Measurements from ENCODE around the gene TXLNG.

DNA sequence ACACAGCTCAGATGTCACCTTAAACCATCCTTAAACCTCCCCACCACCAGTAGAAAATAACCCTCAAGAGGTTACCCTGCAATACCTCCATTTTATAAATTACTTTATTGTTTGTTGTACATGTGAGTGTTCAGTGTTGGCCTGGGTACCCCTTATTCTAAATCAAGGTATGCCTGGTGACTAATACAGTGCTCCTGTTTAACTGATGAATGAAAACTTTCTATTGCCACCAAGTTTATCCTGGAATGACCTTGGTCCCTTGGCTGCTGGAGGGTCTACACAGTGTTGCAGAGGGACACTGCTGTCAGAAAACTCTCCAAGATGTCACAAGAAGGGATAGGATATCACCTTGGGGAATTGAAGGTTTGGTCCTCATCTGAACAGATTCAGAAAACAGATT lies 7.3 kb upstream of the TXLNG start:
- TF ChIP-seq CTCF (IDR thresholded peaks at IDR 0.05) (no peak), HMGXB4 (CRISPR knock-in tag; IDR thresholded peaks at IDR 0.05) (no peak), ZNF219 (CRISPR knock-in tag; IDR thresholded peaks at IDR 0.05; ENCODE audit: borderline replicate concordance) (no peak), ESRRA (CRISPR knock-in tag; IDR thresholded peaks at IDR 0.05; ENCODE audit: borderline replicate concordance) (no peak)

Data from WTC11 (cell line).